Glomerular visceral epithelial cell (primary cell): ENCODE data around the gene ZFAND3.

Experiments used
- DNase-seq: peaks from one replicate; pipeline ENCODE4 v3.0.0-alpha.2; 2016; ENCODE audit errors: extremely low spot score

The ZFAND3 gene

GRCh38 chr6:37827603-37828265 lies 8.2 kb downstream of the ZFAND3 start:
- no peak for DNase-seq

DNA sequence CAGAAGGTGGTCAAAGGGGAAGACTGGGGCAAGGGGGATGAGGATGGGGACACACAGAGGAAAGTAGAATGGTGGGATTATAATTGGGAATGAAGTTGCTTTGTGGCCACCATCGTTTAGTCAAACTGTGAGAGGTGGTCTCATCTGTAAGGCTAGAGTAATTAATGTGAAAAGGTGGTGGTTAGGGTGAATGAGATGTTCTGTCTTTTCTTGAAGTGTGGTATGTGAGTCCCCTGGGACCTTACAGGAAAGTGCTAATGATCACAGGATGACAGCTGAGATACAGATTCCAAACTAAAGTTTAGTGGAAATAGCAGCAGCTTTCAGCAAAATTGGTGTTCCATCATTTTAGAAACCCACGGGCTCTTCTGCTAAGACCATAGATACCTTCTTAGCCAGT lies 10.7 kb downstream of the ZFAND3 start:
- no peak for DNase-seq

DNA sequence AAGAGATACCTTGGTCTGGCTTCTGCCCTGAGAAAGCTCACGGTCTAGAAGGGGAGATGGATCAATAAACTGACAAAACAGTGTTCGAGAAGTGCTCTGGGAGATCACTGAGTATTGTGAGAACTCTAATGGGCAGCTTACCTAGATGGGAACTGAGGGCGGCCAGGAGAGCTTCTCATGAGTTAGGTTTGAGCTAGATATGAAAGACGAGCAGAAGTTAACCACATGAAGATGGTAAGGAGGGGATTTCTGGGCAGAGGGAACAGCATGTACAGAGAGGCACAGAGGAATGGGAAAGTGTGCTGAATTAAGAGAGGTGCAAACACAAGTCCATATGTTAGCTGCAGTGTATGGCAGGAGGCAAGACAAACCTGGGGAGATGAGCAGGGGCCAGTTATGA lies 11.9 kb downstream of the ZFAND3 start:
- DNase-seq, result no peak

GRCh38 chr6:37835923-37836322 lies 16.4 kb downstream of the ZFAND3 start:
- DNase-seq, result no peak

GRCh38 chr6:37838219-37838921 lies 18.8 kb downstream of the ZFAND3 start:
- no peak for DNase-seq

DNA sequence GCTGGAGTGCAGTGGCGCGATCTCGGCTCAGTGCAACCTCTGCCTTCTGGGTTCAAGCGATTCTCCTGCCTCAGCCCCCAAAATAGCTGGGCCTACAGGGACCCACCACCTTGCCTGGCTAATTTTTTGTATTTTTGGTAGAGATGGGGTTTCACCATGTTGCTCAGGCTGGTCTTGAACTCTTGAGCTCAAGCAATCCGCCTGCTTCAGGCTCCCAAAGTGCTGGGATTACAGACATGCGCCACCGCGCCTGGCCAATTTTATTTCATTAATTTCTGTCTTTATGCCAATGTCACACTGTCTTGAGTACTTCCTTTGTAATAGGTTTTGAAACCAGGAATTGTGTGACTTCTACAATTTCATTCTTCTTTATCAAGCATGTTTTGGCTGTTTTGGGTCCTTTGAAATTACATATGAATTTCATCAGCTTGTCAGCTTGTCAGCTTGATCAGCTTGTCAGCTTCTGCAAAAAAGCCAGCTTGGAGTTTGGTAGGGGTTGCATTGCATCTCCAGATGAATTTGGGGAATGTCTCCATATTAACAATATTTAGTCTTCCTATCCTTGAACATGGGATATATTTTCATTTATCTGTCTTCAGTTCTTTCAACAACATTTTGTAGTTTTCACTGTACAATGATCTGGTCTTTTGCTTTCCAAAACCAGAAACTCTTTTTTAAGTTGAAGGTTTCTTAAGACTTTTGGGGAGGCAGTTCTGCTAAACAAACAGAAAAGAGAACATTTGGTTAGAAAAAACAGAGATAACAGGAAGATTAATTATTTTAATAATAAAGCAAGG lies 20.8 kb downstream of the ZFAND3 start:
- no peak for DNase-seq

GRCh38 chr6:37840940-37841300 lies 21.4 kb downstream of the ZFAND3 start:
- DNase-seq, result no peak

GRCh38 chr6:37845026-37845911 lies 25.7 kb downstream of the ZFAND3 start:
- DNase-seq, result no peak

GRCh38 chr6:37845930-37846329 lies 26.4 kb downstream of the ZFAND3 start:
- peak; percentile 18 for DNase-seq

GRCh38 chr6:37847704-37848103 lies 28.2 kb downstream of the ZFAND3 start:
- no peak for DNase-seq

DNA sequence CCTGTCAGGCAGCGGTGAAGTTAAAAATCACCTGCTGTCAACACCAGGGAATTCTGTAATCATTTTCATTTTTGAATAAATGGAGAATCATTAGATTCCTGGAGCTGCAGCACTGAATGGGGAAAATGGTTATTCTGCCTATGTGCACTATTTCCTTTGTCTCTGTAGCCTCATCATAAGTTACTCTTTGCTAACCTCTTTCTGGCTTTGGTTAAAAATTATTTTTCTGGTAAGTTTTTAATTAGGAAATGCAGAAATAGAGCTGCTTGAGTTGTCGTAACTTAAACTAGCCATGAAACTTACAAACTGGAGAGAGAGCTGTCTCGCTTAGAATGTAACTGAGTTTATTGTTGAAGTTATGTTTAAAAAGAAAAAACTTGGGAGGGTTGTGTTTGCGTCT lies 28.8 kb downstream of the ZFAND3 start:
- DNase-seq, result no peak

DNA sequence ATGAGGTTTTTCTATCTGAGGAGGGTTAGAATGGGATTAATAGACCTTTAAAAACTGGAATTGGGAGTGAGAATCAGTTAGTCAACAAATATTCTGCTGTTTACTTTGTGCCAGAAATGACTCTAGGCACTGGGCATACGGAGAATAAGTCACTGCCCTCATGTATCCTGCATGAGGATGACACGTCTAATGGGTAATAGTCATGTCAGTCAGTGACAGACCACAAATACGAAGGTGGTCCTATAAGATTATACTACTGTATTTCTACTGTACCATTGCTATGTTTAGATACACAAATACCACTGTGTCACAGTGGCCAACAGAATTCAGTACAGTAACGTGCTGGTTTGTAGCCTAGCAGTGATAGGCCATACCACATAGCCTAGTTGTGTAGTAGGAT lies 30.7 kb downstream of the ZFAND3 start:
- no peak for DNase-seq

DNA sequence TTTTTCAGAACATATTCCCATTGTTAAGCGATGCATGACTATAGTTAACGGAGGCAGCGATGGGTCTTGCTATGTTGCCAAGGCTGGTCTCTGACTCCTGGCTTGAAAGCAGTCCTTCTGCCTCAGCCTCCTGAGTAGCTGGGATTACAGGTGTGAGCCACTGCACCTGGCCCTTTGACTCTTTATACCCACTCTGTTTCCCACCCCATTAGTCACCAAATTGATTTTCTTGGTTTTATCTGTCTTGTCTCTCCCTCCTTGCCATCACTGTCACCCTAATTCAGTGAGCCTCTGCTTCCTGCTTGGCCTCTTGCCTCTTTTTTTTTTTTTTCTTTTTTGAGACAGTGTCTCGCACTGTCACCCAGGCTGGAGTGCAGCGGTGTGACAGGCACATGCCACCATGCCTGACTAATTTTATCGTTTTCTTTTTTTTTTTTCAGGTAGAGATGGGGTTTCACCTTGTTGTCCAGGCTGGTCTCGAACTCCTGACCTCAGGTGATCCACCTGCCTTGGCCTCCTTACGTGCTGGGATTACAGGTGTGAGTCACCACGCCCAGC lies 31.3 kb downstream of the ZFAND3 start:
- DNase-seq, result no peak

GRCh38 chr6:37851997-37852524 lies 32.5 kb downstream of the ZFAND3 start:
- no peak for DNase-seq

DNA sequence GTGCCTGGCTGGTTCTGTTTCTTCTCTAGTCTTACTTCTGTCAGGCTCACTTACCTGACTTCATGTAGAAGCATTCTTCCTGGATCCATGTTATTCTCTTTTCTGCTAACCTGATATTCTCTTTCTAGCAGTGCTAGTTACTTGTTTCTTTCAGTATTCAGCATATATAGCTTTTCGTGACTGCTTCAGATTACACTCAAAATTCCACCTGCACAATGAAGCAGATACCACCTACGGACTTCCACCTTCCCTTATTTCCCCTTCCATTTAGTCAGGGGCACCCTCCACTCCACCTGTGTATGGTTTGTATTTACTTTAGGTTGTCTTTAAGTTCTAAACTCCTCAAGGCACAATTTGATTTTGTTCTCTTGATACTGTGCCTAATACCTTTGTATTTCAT lies 36.8 kb downstream of the ZFAND3 start:
- DNase-seq, result no peak

DNA sequence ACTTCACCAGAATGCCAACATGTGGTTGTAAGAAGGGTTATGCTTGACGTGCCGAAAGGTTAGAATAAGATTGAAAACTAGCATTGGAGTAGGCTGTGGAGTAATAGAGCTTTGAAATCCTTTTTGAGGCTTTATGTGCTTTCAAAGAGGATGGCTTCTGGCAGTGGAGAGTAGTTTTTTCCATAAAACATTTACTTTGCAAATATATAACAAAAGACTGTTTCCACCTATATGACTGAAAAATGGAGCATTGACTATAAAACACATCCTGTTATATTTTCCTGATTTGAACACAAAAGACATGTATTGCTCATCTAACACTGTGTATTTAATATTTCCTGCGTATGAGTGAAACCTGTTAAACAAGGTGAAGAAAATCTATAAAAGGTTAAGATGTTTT lies 38.8 kb downstream of the ZFAND3 start:
- no peak for DNase-seq

DNA sequence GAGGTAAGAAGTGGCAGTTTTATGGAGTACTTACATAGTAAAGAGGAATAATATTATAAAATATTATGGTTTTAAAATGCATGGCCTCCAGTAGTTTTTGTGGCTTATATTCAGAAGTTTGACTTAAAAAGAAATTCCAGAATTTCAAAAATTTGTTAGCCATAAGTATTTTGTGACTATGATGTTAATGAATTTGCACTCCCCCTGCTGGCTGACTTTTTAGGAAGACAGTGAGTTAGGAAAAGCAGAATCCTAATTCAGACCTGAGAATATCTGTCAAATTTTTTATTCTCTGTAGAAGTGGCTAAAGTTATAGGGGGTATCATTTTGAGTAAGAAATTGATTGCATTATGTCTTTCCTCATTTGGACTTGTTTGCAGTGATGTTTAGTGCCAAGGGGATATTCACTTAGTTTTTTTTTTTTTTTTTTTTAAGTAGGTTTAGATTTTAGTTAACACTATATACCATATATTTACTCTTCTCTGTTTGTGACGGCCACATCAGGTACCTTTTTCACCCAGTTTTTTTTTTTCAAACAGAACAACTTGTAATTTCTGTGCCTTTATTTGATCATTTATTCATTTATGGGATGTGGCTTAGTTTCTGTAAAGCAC lies 40.8 kb downstream of the ZFAND3 start:
- DNase-seq, result peak; percentile 33

GRCh38 chr6:37861452-37861851 lies 41.9 kb downstream of the ZFAND3 start:
- DNase-seq, result no peak

GRCh38 chr6:37862430-37862829 lies 42.9 kb downstream of the ZFAND3 start:
- DNase-seq, result no peak

- DNase-seq, result no peak
Measured at GRCh38 chr6:37862992-37863391, 43.5 kb downstream of the ZFAND3 start.

GRCh38 chr6:37864250-37864649 lies 44.7 kb downstream of the ZFAND3 start:
- no peak for DNase-seq
